EL (cell line): ENCODE results near the gene CD300E.
"Not testable (repeated sequence)": the region's sequence is repeated elsewhere in the genome, so short reads cannot be mapped to it uniquely, and the experiment has no call there.

Experiments
- DNase-seq: peaks from one replicate; pipeline ENCODE4 v3.0.0-alpha.2; 2016

Gene CD300E

GRCh38 chr17:74597069-74597790 lies 26.3 kb downstream of the CD300E start:
- DNase-seq: no peak

GRCh38 chr17:74595037-74595750 lies 28.3 kb downstream of the CD300E start:
- no peak for DNase-seq

- DNase-seq: no peak
Measured at GRCh38 chr17:74592087-74592990, 31.2 kb downstream of the CD300E start, which contains the start of gene CD300LD. Gene CD300LD, minus strand, starts transcription at chr17:74592283. Its CDS starts 81 bp downstream, at chr17:74592202.

- DNase-seq: no peak
Measured at GRCh38 chr17:74591503-74591902, 32.0 kb downstream of the CD300E start.

- DNase-seq: no peak
Measured at GRCh38 chr17:74585711-74586110, 37.8 kb downstream of the CD300E start.

GRCh38 chr17:74584292-74585060 lies 39.1 kb downstream of the CD300E start:
- DNase-seq: no peak

GRCh38 chr17:74582633-74583032 lies 40.9 kb downstream of the CD300E start:
- DNase-seq: no peak

- no peak for DNase-seq
Measured at GRCh38 chr17:74579900-74580299, 43.6 kb downstream of the CD300E start.

GRCh38 chr17:74578979-74579378 lies 44.6 kb downstream of the CD300E start:
- no peak for DNase-seq

- no peak for DNase-seq
Measured at GRCh38 chr17:74574489-74575142, 48.9 kb downstream of the CD300E start.

GRCh38 chr17:74573635-74574034 lies 49.9 kb downstream of the CD300E start:
- not testable (repeated sequence) for DNase-seq

- no peak for DNase-seq
Measured at GRCh38 chr17:74573169-74573568, 50.4 kb downstream of the CD300E start.

- DNase-seq: no peak
Measured at GRCh38 chr17:74571621-74572270, 51.8 kb downstream of the CD300E start.

GRCh38 chr17:74569020-74570003 lies 54.2 kb downstream of the CD300E start:
- DNase-seq: peak; percentile 82

GRCh38 chr17:74568106-74568873 lies 55.2 kb downstream of the CD300E start:
- DNase-seq: no peak

- no peak for DNase-seq
Measured at GRCh38 chr17:74567397-74567796, 56.1 kb downstream of the CD300E start, which contains the start of gene CD300H. Gene CD300H, minus strand, starts transcription at chr17:74567509.

- peak; percentile 16 for DNase-seq
Measured at GRCh38 chr17:74566132-74566753, 57.3 kb downstream of the CD300E start.

GRCh38 chr17:74565126-74565525 lies 58.4 kb downstream of the CD300E start:
- no peak for DNase-seq

GRCh38 chr17:74563358-74563757 lies 60.2 kb downstream of the CD300E start:
- no peak for DNase-seq
